Glomerular visceral epithelial cell (primary cell): ENCODE measurements around the gene ADARB2.

ENCODE experiments used
- DNase-seq: peaks from one replicate; pipeline ENCODE4 v3.0.0-alpha.2; 2016; ENCODE audit errors: extremely low spot score

ADARB2 gene

DNA sequence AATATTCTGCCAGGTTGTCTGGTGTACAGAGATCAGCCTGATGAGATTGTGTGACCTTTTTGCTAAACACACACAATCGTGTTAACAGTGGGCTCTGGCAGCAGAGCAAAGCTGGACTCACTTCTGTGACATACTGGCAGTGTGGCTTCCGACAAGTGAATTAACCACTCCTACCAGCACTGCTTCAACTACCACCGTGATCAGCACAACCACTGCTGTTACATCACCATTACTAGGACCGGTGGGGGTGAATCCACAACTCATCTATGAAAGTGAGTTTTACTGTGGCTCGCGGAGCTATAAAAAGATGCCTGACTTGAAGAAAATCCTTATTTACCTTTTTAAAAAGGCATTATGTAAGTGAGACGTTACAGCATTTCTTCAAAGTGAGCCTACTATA is 545.6 kb downstream of the ADARB2 start:
- DNase-seq, result no peak

DNA sequence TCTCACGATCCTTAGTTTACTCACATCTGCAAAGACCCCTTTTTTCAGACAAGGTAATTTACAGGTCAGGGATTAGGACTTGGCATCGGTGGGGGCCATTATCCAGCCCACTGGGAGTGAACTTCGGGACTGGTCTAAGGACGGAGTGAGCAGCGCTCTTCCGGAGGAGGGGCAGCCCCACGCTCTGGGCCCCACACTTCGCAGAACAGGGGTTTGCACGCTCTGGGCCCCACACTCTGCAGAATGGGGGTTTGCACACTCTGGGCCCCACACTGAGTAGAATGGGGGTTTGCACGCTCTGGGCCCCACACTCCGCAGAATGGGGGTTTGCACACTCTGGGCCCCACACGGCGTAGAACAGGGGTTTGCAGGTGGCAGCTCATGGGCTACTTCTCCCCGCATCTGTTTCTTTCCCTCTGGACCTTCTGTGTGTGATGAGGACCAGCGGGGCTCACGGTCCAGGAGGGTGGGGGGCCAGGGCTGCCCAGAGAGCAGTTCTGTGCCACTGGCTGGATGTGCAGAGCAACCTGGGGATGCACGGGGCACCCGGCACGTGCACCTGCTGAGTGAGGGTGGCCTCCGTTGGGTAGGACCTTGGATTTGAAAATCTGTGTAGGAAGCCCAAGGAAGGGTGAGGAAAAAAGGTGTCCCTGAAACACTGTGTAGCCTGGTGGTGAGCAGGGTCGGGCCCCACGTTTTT is 546.4 kb downstream of the ADARB2 start:
- no peak for DNase-seq

DNA sequence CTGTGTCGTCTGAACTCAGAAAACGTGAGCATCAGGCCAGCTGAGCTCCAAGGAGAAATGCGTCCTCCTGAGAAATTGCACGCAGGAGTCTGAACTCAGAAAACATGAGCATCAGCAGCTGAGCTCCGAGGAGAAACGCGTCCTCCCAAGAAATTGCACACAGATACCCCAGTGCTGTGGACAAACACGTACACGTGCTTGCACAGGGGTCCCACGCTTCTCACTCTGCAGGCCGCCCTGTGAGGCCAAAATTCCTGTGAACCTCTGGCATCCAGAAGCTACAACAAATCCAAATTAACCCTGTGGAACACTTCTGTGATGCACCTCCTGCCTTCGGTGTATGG is 547.3 kb downstream of the ADARB2 start:
- DNase-seq, result no peak

DNA sequence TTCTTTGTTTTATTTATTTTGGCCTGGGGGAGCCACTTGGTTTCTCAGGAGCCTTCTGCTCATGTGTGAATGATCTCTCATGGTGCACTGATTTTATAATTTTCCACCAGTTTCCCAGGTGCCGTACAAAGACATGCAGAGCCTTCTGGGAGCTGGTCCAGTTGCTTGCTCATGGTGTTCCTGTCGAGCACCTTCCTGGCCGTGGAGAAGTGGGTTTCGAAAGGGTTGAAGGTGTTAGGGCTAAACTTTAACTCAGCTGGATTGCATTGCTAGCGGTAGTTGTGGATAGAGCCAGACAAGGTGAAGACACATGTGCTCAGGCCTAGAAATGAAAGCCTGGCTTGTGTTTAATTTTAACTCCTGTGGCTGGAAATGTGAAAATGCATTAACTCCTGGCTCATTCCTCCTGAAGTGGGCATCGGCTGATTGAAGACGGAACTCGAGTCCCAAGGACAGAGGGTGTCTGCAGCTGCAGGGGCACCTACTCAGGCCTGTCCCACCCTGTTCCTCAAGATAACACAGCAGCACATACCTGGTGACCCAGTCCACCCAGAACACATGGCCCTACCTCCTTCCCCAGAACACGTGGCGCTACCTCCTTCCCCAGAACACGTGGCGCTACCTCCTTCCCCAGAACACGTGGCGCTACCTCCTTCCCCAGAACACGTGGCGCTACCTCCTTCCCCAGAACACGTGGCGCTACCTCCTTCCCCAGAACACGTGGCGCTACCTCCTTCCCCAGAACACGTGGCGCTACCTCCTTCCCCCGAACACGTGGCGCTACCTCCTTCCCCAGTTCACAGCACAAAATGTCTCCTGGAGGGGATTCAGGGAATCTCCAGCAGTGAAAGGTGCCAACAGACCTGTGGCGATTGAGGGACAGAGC is 547.9 kb downstream of the ADARB2 start:
- no peak for DNase-seq

DNA sequence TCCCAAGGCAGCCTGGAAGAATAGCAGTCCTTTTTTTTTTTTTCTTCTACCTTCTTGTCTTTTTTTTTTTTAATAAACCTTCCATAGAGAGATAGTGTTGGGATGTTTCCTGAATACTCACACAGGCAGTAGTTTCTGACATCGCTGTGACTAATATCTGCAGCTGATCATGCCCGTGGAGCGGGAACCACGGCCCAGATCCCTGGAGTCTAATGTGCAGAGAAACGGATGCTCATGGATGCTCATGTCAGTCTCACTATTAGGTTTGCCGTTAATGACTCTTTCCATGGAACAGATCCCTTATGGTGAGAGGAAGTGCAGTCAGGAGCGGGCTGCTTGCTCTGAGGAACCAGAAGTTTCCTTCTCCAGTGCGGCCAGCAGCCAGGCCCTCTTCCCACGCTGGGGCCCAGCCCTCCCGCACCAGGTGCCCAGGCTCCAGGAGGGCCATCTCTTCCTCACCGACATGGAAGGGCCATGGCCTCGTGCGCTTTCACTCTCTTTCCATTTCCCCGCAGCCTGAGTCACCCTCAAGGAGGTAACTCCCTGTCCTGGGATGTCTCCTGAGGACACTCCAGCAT is 548.7 kb downstream of the ADARB2 start:
- DNase-seq, result no peak

DNA sequence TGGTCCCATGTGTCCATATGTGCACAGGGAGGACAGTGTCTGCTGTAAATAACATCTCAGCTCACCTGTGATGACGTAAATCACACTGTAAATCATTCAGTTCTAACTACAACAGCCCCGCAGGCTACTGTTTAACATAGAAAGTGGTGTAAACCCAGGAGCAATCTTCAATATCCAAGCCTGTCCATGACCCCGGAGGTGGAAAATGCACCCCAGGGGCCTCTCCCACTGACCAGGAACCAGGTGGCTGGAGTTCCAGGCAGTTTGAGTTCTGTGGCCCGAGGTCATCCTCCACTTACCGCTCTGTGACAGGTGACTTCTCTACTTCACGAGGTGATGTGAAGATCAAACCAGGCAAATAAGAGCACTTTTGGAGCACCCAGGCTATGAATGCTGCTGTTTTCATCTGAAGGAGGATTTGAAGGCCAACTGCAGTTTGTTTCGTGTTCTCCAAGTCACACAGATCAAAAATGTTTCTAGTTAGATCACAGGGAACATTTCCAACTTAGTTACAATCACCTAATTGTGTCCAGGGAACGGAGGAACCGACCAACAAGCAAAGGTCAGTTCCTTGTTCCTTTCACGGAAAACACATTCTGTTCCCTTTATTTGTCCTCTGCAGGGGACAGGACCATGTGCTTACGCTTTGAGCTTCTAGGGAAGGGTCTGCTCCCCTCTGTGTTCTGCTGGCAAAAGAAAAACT is 549.3 kb downstream of the ADARB2 start:
- no peak for DNase-seq

DNA sequence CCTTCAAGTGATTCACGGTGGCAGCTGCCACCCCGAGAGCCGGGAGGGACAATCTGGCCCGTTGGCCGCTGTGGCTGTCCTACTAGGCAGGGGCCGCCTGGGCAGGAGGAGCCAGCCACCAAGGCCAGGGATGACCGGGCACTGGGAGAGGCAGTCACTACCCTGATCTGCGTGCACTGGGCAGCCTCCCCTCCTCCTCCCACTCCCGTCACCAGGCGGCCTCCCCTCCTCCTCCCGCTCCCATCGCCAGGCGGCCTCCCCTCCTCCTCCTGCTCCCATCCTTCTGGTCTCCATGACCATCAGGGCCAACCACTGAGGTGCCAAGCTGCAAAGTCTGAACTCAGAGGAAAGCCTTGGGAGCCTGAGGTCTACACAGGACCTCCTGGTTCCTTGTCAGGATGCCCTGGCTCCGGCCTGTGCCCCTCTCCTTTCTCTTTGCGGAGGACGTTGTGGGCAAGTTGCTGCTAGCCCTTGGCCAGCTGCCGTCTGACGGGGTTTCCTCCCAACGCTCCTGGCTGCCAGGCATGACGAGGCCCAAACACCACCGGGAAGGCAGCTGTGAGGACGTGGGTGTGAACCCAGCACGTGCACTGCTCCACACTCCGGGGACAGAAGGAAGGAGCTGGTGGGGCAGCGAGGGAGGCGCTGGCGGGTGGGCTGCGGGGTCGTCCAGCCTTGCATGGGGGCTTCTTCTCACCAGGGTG is 550.0 kb downstream of the ADARB2 start:
- DNase-seq, result no peak

DNA sequence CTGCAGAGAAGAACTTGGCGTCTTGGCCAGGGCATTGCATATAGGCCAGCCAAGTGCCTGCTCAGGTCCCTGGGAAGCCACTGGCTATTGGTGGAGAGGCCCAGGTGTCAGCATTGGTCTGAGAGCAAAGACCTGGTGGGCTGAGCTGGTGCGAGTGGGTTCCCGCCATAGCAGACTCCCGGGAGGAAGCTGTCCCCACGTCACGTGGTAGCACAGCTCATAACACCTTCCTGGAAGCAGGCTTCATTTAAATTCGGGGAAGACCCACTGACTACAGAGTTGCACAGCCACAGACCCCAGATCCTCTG is 550.7 kb downstream of the ADARB2 start:
- no peak for DNase-seq

DNA sequence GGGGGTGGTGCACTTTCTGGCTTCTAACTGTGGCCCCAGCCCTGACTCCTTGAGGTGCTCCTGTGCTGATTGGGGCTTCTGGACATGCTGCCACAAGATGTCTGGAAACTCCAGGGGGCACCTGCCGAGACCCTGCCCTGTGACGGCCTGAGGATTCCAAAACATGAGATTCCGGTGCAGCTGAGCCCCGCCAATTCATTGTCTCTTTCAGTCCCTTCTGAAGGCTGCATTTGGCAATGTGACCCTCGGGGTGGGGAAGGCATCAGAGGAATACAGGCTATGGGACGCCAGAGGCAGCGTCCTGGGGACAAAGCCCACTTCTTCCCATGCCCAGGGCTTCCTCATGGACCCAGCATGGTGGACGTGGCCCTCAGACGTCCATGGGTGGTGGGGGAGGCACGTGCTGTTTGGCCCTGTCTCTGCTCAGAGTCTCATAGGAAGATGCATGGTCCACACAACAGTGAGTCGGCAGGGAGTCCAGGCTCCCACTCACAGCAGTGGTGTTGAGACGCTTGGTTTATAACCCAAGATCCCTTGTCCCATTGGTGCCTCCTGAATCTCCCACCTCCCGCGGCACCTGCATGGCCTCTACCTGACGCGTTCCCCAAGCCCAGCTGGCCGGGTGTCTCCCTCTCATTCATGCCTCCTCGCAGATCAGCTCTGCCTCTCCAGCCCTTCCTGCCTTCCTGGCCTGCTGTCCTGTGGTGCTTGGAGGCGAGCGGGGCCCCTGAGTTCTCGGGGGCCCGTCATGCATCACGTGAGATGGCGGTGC is 551.2 kb downstream of the ADARB2 start:
- DNase-seq, result no peak

DNA sequence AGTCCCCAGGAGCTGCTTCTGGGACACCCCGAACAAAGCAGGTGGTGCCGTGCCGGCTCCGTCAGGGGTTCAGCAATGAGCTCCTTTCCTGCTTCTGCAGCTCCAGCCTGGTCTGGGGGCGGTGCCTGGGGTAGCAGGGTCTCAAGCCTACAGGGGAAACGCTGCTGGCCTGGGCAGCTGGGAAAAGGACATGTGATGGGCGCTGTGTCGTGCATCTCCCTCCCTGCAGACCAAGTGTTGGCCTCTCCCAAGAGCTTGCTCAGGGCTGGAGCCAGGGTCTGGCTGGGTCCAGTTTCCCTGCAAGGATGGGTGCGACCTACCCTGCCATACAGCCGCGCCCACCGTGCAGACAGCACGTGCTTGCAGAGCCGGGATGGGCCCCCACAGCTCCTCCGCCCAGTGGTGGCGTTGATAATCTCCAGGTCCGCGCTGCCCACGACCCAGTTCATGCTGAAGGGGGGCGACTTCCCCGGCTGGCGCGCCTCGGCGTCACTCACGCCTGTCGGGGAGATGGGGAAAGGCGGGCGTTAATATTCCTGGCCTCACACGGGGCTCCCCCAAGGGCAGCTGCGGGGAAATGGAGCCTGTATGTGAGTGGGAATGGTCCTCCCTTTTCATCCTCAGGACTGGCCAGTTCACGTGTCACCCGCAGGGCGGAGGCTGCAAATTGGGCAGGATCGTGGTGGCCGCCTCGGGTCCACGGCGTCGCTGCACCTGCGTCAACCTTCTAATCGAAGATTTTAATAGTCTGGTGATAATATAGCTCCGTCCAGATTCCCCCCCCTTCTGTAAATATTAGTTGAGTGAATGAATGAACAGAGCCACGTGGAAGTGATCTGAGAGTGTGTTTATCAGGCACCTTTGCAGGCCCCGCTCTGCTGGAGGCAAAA is 552.5 kb downstream of the ADARB2 start:
- DNase-seq, result no peak

DNA sequence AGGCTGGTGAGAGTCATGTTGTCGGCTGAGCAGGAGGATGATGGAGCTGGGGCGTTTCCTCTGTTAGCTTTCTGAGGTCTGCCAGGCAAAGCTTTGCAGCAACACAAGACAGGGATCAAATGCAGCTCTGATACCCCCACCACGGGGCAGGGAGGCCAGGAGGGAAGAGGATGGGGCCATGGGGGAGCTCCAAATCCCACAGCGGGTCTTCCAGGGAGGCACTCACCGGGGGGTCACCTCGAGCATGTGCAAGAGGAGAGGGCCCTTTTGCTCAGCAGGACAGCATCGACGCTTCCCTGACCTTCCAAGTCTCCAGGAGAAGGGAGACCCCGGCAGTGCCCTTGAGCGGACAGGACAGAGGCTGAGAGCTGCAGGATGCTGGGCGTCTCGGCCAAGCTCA is 553.6 kb downstream of the ADARB2 start:
- no peak for DNase-seq

DNA sequence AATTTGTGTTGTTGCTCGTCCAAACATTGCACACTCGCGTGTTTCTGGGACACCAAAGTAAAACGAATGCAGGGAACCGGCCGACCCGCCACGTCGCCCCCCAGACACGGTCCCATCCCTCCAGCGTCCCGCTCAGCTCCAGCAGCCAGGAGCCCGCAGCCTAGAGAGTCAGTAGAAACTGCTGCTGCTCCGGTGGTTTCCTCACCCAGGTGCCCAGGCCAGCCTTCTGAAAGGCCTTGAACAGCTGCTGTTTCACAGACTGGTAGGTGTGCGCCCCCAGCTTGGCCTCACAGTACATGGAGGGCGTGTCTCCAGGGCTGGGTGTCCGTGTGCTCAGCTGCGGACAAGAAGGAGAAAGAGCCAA is 554.3 kb downstream of the ADARB2 start:
- no peak for DNase-seq

DNA sequence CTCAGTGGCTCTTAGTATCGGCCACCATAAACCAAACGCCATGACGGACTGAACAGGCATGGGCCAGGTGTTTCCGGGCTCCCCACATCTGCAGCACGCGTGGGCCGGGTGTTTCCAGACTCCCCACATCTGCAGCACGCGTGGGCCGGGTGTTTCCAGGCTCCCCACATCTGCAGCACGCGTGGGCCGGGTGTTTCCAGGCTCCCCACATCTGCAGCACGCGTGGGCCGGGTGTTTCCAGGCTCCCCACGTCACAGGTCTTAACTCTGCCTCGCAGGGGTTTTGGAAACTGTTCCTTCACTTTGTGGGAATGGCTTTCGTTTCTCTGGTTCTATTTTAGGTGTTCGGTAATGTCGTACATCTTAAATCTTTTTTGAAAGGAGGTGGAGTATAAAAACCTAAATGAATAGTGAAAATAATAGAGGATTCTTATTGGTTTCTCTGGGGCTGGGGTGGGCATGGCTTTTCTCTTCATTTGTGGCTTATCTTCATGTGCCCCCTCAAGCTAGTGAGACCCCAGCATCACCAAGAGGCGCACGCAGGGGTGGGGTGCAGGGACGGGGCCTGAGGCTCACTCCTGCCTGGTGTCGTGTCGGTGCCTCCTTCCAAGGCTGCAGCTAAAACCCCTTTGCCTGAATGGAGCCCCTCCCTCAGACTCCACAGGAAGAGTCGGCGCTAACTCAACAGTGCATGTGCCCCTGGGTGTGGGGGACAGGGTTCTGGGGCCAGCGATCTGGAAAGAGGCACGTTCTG is 554.9 kb downstream of the ADARB2 start:
- no peak for DNase-seq

DNA sequence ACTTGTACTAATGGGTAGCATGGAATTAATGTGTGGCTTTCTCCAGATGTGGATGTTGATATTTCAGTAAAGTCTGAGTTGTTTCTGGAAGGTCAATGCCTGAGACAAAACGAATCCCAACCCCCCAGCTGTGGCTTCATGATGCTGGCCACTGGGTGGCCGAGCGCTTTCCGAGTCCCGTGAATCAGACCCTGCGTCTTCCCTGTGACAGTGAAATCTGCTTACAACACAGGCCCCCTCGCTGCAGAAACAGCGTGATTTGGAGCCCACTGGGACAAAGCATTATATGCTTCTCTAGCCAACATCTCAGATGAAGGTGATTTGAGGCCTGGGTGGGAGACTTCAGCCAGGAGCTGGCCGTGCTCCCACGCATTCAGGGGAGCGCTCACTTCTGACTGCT is 556.5 kb downstream of the ADARB2 start:
- no peak for DNase-seq

DNA sequence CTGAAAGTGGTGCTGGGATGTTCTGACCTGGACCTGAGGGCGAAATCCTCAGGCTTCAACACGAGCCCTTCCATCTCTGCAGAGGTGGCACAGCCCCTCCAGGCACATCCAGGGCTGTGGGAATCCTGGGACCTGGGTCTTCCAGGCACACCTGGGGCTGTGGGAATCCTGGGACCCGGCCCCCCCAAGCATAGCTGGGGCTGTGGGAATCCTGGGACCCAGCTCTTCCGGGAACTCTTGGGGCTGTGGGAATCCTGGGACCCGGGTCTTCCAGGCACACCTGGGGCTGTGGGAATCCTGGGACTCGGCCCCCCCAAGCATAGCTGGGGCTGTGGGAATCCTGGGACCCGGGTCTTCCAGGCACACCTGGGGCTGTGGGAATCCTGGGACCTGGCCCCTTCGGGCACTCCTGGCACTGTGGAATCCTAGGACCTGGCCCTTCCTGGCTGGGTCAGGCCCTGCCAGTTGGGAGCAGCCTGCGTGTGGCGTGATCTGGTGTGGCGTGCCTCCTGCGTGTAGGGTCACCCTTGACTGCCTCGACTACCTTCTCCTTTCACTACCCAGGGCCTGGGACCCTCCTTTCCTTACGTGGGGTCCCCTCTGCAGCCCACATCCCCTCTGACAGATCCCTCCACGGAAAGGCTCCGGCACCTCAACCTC is 557.1 kb downstream of the ADARB2 start:
- no peak for DNase-seq

DNA sequence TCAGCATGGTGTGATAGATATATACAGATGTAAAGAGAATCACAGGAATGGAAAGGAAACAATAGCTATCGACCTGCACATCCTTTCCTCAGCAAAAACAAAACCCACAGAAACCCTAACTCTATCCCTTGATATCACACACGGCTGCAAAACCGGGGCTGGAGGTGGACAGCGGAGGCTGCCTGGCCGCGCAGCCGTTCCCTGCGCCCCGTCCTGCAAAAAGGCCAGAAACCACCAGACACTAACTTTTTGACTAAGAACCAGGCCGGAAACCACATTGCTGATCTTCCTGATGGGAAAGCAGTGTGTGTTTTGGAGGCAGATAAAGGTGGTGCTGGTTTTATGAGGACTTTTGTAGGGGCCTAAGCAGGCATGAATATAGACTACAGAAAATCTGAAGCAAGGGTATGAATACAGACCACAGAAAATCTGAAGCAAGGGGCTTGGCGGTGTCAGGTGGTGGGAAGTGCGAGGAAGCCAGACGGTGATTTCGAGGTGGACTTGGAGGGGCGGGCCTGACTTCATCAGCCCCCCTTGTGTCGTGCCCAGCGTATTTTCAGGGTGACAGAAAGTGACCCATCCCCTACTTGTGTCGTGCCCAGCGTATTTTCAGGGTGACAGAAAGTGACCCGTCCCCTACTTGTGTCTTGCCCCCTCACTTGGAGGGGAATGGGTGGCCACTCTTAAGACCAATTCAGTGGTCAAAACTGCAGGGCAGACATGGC is 557.8 kb downstream of the ADARB2 start:
- no peak for DNase-seq

DNA sequence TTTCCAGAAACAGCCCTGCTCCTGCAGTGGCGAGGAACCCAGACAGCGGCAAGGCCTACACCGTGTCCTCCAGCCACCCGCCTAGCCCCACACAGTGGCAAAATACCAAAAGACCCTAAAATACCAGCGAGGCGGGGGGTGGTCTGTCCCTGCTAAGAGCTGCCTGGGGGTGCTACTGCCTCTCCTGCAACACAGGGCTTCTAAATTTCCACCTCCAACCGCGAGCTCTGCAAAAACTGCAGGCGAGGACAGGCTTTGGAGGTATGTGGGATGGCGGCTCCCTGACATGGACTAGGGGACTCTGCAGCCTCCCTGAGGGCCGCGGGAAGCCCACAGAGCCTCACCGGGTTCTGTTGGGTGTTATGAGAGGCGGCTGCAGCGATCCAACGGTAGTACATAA is 558.8 kb downstream of the ADARB2 start:
- DNase-seq, result no peak

DNA sequence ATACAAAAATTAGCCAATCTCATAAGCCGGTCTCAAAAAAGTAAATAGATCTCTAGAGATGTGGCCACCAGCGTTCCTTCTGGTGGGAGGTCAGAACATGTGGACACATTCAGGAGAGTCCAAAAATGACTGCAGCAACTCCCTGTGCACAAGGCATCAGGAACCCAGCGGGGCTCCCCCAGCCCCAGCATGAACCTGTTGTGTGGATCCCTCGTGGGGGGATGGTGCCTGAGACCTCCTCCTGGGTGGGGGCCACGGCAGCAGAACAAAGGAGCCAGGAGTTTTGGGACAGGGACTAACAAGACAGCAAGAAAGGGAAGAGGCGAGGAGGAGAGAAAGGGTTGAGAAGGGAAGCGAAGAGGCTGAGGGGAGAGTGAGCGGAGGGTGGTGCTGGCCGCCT is 559.4 kb downstream of the ADARB2 start:
- DNase-seq, result no peak
